ENCODE measurements around the gene FSTL5.

FSTL5 gene

GRCh38 chr4:161564230-161564834, 599.5 kb downstream of the FSTL5 start:
- H3K4me3 ChIP-seq (ENCODE audit: low read depth, low read length), result no peak overlapping the region
- TF ChIP-seq, protein P1, sequence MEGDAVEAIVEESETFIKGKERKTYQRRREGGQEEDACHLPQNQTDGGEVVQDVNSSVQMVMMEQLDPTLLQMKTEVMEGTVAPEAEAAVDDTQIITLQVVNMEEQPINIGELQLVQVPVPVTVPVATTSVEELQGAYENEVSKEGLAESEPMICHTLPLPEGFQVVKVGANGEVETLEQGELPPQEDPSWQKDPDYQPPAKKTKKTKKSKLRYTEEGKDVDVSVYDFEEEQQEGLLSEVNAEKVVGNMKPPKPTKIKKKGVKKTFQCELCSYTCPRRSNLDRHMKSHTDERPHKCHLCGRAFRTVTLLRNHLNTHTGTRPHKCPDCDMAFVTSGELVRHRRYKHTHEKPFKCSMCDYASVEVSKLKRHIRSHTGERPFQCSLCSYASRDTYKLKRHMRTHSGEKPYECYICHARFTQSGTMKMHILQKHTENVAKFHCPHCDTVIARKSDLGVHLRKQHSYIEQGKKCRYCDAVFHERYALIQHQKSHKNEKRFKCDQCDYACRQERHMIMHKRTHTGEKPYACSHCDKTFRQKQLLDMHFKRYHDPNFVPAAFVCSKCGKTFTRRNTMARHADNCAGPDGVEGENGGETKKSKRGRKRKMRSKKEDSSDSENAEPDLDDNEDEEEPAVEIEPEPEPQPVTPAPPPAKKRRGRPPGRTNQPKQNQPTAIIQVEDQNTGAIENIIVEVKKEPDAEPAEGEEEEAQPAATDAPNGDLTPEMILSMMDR (IDR thresholded peaks at IDR 0.05; ENCODE audit: insufficient read depth, low read length, missing control alignments), result no peak
- ChIA-PET CTCF (interaction anchor here (0.6 to 1.9 kb wide), 8 partner anchors 9 to 604 kb away, joined by 3 to 10 read pairs (median 3); no protein-coding TSS in a partner anchor), POLR2A (no interaction called here)
- no peak for DNase-seq (ENCODE audit: low read depth, low spot score)

GRCh38 chr4:161555689-161556660, 607.8 kb downstream of the FSTL5 start:
- ChIA-PET POLR2A (no interaction called here), CTCF (interaction anchor here (1.0 to 2.1 kb wide), 3 partner anchors 9 to 87 kb away, joined by 3 to 9 read pairs (median 3); no protein-coding TSS in a partner anchor)
- DNase-seq (ENCODE audit: low read depth, low spot score), result no peak
- TF ChIP-seq, protein P1 (IDR thresholded peaks at IDR 0.05; ENCODE audit: insufficient read depth, low read length, missing control alignments), result no peak
- H3K4me3 ChIP-seq (ENCODE audit: low read depth, low read length), result no peak overlapping the region

- TF ChIP-seq, protein P1 (IDR thresholded peaks at IDR 0.05; ENCODE audit: insufficient read depth, low read length, missing control alignments), result no peak
- H3K4me3 ChIP-seq (ENCODE audit: low read depth, low read length), result no peak overlapping the region
- ChIA-PET CTCF (interaction anchor here (2.1 kb wide), 1 partner anchor 10 kb away, joined by 9 read pairs; no protein-coding TSS in a partner anchor), POLR2A (no interaction called here)
- DNase-seq (ENCODE audit: low read depth, low spot score), result no peak
Observed at GRCh38 chr4:161554372-161554990, 609.3 kb downstream of the FSTL5 start.

DNA sequence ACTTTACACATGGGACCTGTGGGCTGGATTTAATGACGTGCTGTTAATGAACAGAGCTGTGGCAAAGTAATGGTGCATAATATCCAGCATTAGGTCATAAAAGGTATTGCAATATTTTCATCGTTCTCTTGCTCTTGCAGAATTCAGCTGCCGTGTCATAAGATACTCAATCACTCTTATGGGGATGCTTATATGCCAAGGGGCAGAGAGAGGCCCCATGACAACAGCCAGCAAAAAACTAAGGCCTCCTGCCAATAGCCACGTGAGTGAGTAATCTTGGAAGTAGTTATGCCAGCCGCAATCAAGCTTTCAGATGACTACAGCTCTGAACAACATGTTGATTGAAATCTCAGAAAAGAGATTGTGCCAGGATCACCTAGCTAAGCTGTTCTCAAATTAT, 616.9 kb downstream of the FSTL5 start:
- ChIA-PET CTCF (no interaction called here), POLR2A (no interaction called here)
- DNase-seq (ENCODE audit: low read depth, low spot score), result no peak
- TF ChIP-seq, protein P1 (IDR thresholded peaks at IDR 0.05; ENCODE audit: insufficient read depth, low read length, missing control alignments), result no peak
- no peak overlapping the region for H3K4me3 ChIP-seq (ENCODE audit: low read depth, low read length)

- no peak for DNase-seq (ENCODE audit: low read depth, low spot score)
- CTCF ChIA-PET, result no interaction called here
- no peak overlapping the region for H3K4me3 ChIP-seq (ENCODE audit: low read depth, low read length)
- POLR2A ChIA-PET, result no interaction called here
- TF ChIP-seq, protein P1 (IDR thresholded peaks at IDR 0.05; ENCODE audit: insufficient read depth, low read length, missing control alignments), result no peak
Observed at GRCh38 chr4:161540265-161540664, 623.5 kb downstream of the FSTL5 start.

DNA sequence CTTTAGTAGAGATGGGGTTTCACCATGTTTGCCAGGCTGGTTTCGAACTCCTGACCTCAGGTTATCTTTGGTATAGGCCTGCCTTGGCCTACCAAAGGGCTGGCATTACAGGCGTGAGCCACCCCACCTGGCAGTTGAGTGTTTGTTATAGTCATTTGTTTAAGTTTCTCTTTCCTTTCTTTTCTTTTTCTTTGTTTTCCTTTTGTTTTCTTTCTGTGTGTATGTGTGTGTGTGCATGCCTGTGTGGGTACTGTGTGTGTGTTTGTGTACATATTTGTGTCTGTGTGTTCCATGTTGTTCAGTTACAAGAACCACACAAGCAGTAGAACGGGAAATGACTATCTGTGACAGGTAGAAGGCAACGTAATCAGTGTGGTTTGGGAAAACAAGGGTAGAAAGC, 624.9 kb downstream of the FSTL5 start:
- no peak overlapping the region for H3K4me3 ChIP-seq (ENCODE audit: low read depth, low read length)
- TF ChIP-seq, protein P1 (IDR thresholded peaks at IDR 0.05; ENCODE audit: insufficient read depth, low read length, missing control alignments), result no peak
- CTCF ChIA-PET, result no interaction called here

More for the DNA sequence above, 624.9 kb downstream of the FSTL5 start:
- POLR2A ChIA-PET, result no interaction called here
- DNase-seq (ENCODE audit: low read depth, low spot score), result no peak

Measured in AG04449 (cell line).